Amniotic stem cell (primary cell): ENCODE results near the gene OPN4.
A peak's percentile ranks its signal among the peaks of the same experiment; 100 is the strongest.
"Not testable (repeated sequence)": the region's sequence is repeated elsewhere in the genome, so short reads cannot be mapped to it uniquely, and the experiment has no call there.

Experiments
- DNase-seq: peaks from one replicate; lab custom pipeline; 2025; lab: John Stamatoyannopoulos, UW

OPN4 gene, protein sequence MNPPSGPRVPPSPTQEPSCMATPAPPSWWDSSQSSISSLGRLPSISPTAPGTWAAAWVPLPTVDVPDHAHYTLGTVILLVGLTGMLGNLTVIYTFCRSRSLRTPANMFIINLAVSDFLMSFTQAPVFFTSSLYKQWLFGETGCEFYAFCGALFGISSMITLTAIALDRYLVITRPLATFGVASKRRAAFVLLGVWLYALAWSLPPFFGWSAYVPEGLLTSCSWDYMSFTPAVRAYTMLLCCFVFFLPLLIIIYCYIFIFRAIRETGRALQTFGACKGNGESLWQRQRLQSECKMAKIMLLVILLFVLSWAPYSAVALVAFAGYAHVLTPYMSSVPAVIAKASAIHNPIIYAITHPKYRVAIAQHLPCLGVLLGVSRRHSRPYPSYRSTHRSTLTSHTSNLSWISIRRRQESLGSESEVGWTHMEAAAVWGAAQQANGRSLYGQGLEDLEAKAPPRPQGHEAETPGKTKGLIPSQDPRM

GRCh38 chr10:86654411-86655172 lies at the start of gene OPN4:
Gene OPN4, plus strand, starts transcription at chr10:86654547. Its CDS starts 237 bp downstream, at chr10:86654784.
- no peak for DNase-seq

DNA sequence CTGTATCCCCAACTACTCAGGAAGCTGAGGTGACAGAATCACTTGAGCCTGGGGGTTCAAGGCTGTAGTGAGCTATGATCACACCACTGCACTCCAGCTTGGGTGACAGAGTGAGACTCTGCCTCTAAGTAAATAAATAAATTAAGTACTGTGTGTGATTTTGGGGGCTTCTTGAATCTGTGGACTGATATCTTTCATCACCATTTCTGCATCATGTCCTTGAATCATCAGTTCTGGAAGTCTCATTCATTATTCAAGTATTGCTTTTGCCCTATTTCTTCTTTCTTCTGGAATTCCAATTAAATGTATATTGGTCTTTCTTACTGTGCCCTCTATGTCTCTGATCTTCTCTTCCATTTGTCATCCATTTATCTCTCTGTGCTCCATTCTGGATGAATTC lies 46.7 kb upstream of the OPN4 start:
- DNase-seq: no peak

DNA sequence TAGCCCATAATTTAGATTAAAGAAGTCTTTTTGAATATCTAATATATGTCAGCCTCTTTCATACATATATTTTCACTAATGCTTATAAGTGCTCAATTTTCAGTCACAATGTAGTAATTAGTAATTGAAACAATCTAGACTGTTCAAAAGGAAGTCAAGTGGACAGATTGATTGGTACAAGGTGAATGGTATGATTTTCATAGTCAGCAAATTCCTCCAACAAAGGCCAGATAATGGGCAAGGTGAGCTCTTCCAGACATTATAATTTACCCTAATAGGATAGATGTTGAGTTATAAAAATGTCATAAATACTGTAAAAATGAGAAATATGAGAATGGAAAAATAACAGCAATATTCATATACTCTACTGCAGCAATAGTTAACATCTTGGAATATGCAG lies 44.4 kb upstream of the OPN4 start:
- DNase-seq: no peak

DNA sequence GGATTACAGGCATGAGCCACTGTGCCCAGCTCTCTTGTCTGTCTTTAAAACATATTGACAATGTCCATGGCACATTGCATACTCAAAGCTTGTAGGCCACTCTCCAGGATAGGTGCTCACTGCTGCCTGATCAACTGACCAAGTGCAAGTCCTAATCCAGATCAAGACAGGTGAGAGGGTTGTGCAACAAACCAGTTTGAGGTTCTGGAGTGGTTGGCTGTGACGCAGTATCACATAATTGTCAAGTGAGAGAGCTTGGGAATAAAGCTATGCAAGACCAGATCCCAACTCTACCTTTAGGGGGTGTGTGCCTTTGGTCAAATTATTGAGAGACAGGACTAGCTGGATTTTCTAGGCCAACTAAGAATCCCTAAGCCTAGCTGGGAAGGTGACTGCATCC lies 43.0 kb upstream of the OPN4 start:
- no peak for DNase-seq

DNA sequence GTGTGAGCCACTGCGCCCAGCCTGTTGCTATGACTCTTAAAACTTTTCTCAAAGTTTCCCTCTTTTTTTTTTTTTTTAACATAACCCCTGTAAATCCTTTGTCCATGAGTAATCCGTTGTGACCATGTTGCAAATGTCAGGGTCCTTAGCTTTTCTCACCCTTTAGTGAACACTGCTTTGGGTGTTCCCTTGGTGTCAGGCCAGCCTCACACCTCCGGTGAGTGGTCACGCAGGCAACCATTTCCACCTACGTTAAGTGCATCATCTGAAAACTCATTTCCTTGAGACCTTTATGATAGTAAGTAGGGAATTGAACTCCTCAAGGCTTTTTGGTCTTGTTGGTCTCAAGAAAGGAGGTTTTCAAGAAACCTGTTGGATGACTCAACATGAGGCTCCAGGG lies 41.3 kb upstream of the OPN4 start:
- no peak for DNase-seq

- DNase-seq: no peak
Measured at GRCh38 chr10:86613905-86614304, 40.4 kb upstream of the OPN4 start.

DNA sequence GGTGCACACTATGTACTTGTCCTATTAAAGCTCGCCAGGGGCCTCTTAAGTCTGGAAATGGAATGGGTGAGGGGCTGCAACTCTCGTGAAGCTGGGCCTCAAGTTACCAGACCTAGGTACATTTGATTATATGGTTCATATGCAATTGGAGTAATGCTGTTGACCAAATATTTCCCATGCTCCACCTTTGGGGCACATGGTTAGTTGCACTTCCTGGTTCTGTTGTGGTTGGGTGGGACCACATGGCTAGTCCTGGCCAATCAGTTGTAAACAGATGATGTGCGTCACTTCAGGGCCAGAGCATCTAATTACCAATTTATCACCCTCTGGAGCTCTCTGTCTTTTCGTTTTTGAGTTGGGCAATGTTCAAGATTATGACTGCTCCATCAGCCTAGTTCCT lies 39.5 kb upstream of the OPN4 start:
- DNase-seq: no peak

GRCh38 chr10:86617278-86617677 lies 37.1 kb upstream of the OPN4 start:
- DNase-seq: not testable (repeated sequence)

- no peak for DNase-seq
Measured at GRCh38 chr10:86628311-86628710, 26.0 kb upstream of the OPN4 start.

- DNase-seq: no peak
Measured at GRCh38 chr10:86630079-86630478, 24.3 kb upstream of the OPN4 start.

DNA sequence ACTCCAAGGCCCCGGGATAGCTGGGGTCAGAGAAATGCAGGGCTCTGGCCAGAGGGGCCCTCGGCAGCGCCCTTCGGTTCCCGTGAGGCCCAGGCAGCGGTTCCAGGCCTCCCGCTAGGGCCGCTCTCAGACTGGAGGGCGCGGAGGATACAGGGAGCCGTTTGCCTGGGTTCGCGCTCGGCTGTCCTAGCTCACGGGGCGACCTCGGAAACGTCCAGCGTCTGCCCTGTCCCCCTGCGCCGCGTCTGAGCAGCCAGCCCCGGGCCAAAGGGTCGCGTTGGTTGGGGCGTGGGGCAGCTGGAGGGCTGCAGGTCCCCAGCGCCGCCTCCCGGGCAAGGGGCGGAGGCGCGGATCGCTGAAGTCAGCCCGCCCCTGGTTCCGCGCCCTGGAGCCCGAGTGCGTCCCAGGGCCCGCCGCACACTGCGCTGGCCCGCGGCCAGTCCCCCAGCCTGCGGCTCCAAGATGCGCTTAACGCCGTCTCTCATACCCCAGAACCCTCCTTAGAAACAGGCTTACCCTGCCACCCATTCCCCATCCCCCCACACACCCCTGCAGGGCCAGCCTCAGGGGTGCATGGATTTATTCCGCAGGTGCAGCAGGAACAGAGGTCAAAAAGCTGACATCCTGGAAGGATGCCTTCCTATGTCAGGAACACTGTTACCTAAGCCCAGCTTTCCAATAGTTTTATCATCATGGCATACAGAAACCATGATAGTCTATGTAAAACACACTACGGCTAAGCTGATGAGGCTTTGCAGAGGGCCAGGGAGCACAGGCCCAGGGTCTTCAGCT lies 22.1 kb upstream of the OPN4 start:
- DNase-seq: no peak

DNA sequence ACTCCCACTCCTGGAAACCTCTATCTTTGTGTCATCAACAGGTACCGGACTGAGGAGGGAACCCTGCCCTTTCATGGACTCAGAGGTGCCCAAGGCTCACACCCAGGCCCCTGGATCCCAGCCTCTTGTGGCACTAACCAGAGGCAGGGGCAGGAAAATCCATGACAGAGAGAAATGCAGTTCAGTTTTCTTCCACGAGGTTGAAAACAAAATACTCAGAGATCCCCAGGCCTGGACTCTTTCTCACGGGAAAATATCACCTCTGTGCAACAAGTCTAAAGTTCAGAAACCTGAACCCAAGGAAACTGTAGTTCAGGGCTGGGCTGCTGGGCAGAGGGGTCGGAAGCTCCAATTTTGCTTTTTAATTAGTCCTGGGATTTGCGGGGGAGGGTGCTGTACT lies 21.4 kb upstream of the OPN4 start:
- DNase-seq: no peak

GRCh38 chr10:86635402-86635801 lies 18.9 kb upstream of the OPN4 start:
- DNase-seq: peak; percentile 41

- DNase-seq: no peak
Measured at GRCh38 chr10:86636311-86636710, 18.0 kb upstream of the OPN4 start.

DNA sequence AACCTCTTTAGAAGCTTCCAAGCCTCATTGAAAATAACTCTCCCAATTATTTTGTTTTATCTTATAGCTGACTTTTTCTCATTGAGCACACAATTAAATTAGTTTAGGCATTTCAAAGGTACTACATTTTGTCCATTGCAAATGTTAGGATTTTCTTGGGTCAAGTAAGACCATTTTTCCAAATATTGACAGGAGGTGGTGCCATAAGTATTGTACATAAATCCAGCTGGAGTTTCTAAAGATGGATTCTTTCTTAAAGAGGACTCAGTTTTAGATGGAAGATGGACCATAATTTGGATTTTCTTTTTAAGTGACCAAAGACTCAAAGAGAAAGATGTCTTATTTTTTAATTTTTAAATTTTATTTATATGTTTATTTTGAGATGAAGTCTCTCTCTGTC lies 12.3 kb upstream of the OPN4 start:
- no peak for DNase-seq

DNA sequence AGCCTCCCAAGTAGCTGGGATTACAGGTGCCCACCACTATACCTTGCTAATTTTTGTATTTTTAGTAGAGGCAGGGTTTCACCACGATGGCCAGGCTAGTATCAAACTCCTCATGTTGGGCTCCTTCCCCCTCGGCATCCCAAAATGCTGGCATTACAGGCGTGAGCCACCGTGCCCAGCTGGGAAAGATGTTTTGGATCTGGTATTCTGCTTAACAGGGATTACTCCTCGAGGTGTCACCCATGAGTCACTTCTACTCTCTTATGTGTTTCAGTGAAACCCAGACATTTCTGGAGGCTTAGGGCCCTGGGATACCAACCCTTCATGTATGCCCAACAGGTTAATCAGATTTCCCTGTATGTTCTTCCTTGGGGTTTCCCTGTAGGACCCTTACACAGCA lies 11.8 kb upstream of the OPN4 start:
- no peak for DNase-seq

DNA sequence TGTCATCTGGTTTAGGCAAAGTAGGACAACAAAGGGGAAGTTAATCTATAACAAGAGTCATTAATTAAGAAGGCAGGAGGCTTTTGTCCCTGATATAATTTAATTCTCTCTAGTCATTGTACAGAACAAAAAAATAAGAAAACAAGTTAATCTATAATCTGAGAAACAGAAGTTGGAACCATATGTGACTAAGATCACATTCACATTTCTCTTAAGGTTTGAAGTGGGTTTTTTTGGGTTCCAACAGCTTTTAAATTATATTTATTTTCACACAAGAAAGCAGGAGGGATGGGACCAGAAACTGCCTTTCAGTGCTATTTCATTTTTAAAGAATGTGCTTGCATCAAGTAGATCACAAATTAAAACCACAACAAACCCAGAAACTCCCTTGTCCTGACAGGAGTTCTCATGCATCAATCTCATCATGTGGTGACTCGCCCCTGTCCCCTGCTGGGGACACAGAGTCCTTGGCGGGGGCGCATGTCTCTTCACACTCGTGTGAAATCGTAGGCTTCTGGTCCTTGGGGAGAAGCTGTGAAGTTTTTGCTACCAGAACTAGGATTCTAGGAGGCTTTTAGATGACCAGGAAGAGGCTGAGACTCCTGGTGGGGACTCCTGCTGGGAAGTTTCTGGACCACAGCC lies 10.1 kb upstream of the OPN4 start:
- DNase-seq: no peak

DNA sequence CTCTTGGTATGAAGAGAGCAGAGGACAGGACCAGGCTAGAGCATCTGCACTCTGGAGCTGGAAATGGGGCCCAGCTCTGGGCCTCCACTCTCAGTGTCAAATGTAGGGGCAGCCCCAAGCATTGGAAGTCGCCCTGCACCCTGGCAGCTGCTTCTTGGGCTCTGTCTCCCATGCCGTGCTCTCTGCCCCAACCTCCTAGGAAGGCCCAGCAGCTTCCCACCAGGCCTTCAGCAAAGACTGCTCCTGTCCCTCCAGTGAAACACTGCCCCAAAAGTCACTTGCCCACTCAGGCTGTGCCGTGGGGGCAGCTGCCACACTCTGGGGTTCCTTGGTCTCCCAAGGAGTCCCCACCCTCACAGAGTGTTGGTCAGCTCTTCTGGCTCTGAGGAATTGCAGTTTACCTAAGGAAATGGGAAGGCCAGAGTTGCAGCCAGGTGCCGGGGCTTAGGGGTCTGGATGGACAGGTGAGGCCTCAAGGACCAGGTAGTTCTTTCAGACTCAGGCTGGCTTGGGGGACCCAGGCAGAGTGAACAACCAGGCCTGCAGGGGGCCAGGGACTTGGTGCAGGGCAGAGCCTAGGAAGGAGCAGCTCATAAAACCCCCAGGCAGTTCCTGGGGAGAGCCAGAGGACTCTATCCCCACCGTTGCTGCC lies 9.4 kb upstream of the OPN4 start:
- DNase-seq: no peak

- not testable (repeated sequence) for DNase-seq
Measured at GRCh38 chr10:86645621-86646165, 8.7 kb upstream of the OPN4 start.

- no peak for DNase-seq
Measured at GRCh38 chr10:86646532-86646931, 7.8 kb upstream of the OPN4 start.

GRCh38 chr10:86646933-86647332 lies 7.4 kb upstream of the OPN4 start:
- no peak for DNase-seq
